MCF 10A (cell line): ENCODE results near the gene NRL. TPM values are rescaled to one million over a fixed set of nuclear protein-coding genes. Genes with fewer than 3 reads are reported as not detected.

ENCODE experiments used
- BruUV-seq: library from RNA; stranded (reverse); fragments of 400-500 nt; replicated peaks from 2 replicates; lab custom pipeline; 2021; lab: Mats Ljungman, UMichigan
- CTCF ChIA-PET: fragments of 300-600 bp; sonication (Branson Sonifier 250); formaldehyde crosslinking; extraction: SDS; loops from one replicate; lab custom pipeline; 2021; ENCODE audit warnings: antibody characterized with exemption, inconsistent platforms; lab: Yijun Ruan, JAX
- POLR2A ChIA-PET: fragments of 300-600, 350-650 bp; sonication (Branson Sonifier 250); formaldehyde crosslinking; extraction: SDS; loops from one replicate; lab custom pipeline; 2020; ENCODE audit warnings: antibody characterized with exemption, inconsistent platforms; lab: Yijun Ruan, JAX
- DNase-seq: peaks from one replicate; pipeline ENCODE4 v3.0.0-alpha.2; 2018; ENCODE audit not compliant: unreplicated experiment
- H3K27ac Mint-ChIP-seq: one replicate; pipeline ENCODE4 v1.8.0; 2022; ENCODE audit warnings: mild to moderate bottlenecking, low read depth, mixed read lengths; ENCODE audit not compliant: unreplicated experiment
- H3K27me3 Mint-ChIP-seq: one replicate; pipeline ENCODE4 v1.8.0; 2022; ENCODE audit warnings: mixed read lengths; ENCODE audit not compliant: insufficient read depth, unreplicated experiment
- H3K36me3 Mint-ChIP-seq: one replicate; pipeline ENCODE4 v1.8.0; 2022; ENCODE audit warnings: mild to moderate bottlenecking, moderate library complexity, mixed read lengths; ENCODE audit not compliant: insufficient read depth, unreplicated experiment
- H3K4me1 Mint-ChIP-seq: one replicate; pipeline ENCODE4 v1.8.0; 2022; ENCODE audit warnings: mixed read lengths; ENCODE audit not compliant: insufficient read depth, unreplicated experiment
- H3K4me3 Mint-ChIP-seq: one replicate; pipeline ENCODE4 v1.8.0; 2022; ENCODE audit warnings: mild to moderate bottlenecking, moderate library complexity, mixed read lengths; ENCODE audit not compliant: unreplicated experiment
- H3K9me3 Mint-ChIP-seq: one replicate; pipeline ENCODE4 v1.8.0; 2022; ENCODE audit warnings: mixed read lengths; ENCODE audit not compliant: unreplicated experiment
- intact Hi-C: fragments of 100-400 bp; cut with micrococcal nuclease; formaldehyde crosslinking; loops from 2 replicates; pipeline ENCODE4 v1.14.1; 2022
- total RNA-seq: library from RNA; stranded (reverse); gene quantifications from 2 replicates; pipeline ENCODE4 v1.2.3, GENCODE V29; 2022
- TF ChIP-seq, protein P1 (sequence below): fragments of 200-600 bp; IDR thresholded peaks from one replicate; pipeline ENCODE4 v1.8.0; 2022; ENCODE audit warnings: antibody characterized with exemption, mild to moderate bottlenecking; ENCODE audit not compliant: unreplicated experiment

The NRL gene
- total RNA-seq, 1 experiment from 2014 or later = 2.1 TPM

DNA sequence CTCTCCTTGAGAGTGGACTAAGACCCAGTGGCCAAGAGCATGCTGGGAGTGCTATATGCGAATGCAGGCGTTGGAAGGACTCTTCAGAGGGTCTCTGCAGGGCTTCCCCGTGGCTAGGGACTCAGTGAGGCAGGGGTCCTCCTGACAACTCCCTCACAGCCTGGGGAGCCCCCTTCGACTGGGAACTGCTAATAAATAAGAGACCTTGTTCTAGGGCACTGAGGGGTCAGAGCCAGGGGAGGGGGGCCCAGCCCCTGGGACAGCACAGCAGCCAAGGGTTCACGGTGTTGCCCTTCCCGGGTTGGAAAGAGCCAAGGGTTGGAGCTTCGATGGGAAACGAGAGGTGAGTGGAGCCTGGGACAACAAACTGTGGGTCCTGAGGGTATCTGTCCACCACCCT is 49.3 kb downstream of the NRL start:
- no peak for DNase-seq
- CTCF ChIA-PET = interaction anchor here (0.6 to 1.0 kb wide), 3 partner anchors 15 to 26 kb away, joined by 3 to 4 read pairs (median 3); no protein-coding TSS in a partner anchor
- no TSS peak for BruUV-seq
- Mint-ChIP-seq H3K4me1 (no peaks in the 10 kb centered on the region), H3K27ac (no peak overlapping the region), H3K4me3 (no peak overlapping the region), H3K27me3 (peaks cover 34% of the 10 kb centered on the region), H3K9me3 (no peaks in the 10 kb centered on the region), H3K36me3 (no peaks in the 10 kb centered on the region)
- intact Hi-C loops = no loop called here
- TF ChIP-seq, protein P1, sequence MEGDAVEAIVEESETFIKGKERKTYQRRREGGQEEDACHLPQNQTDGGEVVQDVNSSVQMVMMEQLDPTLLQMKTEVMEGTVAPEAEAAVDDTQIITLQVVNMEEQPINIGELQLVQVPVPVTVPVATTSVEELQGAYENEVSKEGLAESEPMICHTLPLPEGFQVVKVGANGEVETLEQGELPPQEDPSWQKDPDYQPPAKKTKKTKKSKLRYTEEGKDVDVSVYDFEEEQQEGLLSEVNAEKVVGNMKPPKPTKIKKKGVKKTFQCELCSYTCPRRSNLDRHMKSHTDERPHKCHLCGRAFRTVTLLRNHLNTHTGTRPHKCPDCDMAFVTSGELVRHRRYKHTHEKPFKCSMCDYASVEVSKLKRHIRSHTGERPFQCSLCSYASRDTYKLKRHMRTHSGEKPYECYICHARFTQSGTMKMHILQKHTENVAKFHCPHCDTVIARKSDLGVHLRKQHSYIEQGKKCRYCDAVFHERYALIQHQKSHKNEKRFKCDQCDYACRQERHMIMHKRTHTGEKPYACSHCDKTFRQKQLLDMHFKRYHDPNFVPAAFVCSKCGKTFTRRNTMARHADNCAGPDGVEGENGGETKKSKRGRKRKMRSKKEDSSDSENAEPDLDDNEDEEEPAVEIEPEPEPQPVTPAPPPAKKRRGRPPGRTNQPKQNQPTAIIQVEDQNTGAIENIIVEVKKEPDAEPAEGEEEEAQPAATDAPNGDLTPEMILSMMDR = no peak
- POLR2A ChIA-PET = interaction anchor here (0.6 kb wide), 1 partner anchor 15 kb away, joined by 3 read pairs; no protein-coding TSS in a partner anchor

DNA sequence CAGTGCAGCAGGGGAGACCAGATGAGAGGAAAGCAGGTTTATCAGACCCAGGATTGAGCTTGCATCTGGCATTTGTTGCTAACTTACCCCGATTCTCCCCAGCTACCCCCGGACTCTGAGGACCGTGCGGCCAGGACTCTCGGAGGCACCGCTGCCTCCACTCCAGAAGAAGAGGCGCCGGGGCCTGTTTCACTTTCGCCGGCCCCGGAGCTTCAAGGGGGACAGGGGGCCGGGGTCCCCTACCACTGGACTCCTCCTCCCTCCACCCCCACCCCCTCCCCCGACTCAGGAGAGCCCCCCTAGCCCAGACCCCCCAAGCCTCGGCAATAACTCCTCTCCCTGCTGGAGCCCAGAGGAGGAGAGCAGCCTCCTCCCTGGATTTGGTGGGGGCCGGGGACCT is 49.9 kb downstream of the NRL start:
- Mint-ChIP-seq H3K27me3 (peaks cover 29% of the 10 kb centered on the region), H3K4me3 (no peak overlapping the region), H3K36me3 (no peaks in the 10 kb centered on the region), H3K4me1 (no peaks in the 10 kb centered on the region), H3K27ac (no peak overlapping the region), H3K9me3 (no peaks in the 10 kb centered on the region)
- intact Hi-C loops = no loop called here
- TF ChIP-seq, protein P1 = no peak
- DNase-seq = no peak
- POLR2A ChIA-PET = interaction anchor here (0.6 kb wide), 1 partner anchor 16 kb away, joined by 3 read pairs; no protein-coding TSS in a partner anchor
- CTCF ChIA-PET = interaction anchor here (0.6 to 1.0 kb wide), 2 partner anchors 15 to 26 kb away, joined by 3 to 4 read pairs; no protein-coding TSS in a partner anchor
- no TSS peak for BruUV-seq

DNA sequence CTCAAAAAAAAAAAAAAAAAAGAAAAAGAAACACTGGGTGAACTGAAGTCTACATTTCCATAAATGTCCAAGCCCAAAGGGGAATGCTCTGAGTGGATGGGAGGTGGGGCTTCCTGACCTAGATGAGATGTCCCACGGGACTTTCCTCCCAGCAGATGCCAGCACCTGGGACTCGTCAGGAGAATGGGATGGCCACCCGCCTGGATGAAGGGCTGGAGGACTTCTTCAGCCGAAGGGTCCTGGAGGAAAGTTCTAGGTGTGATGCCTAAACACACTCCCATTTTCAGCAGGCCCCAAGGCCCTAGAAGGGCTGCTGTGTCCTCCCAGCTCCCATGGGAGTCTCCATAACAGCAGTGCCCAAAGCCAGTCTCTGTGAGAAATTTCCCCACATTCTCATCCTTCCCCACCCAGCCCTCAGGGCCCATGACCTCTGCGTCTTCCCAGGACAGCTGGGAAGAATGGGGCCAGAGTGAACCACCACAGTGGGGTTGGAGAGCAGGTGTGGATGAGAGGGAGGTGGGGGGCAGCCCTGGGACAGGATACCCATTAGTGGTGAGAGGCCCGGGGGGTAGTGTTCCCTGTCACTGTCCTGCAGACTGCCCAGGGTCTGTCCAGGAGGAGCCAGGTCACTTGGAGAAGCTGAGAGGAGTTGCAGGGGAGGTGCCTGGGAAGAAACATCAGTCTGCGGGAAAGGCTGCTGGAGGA is 50.5 kb downstream of the NRL start:
- DNase-seq = no peak
- no peaks in the 10 kb centered on the region for H3K36me3 Mint-ChIP-seq
- no TSS peak for BruUV-seq
- TF ChIP-seq, protein P1 = no peak
- POLR2A ChIA-PET = no interaction called here
- H3K4me1 Mint-ChIP-seq = no peaks in the 10 kb centered on the region
- H3K27me3 Mint-ChIP-seq = peaks cover 23% of the 10 kb centered on the region
- H3K4me3 Mint-ChIP-seq = no peak overlapping the region
- intact Hi-C loops = no loop called here
- no peak overlapping the region for H3K27ac Mint-ChIP-seq
- CTCF ChIA-PET = interaction anchor here (0.6 to 3.9 kb wide), 4 partner anchors 21 to 421 kb away, joined by 3 to 18 read pairs (median 3); no protein-coding TSS in a partner anchor
- no peaks in the 10 kb centered on the region for H3K9me3 Mint-ChIP-seq

DNA sequence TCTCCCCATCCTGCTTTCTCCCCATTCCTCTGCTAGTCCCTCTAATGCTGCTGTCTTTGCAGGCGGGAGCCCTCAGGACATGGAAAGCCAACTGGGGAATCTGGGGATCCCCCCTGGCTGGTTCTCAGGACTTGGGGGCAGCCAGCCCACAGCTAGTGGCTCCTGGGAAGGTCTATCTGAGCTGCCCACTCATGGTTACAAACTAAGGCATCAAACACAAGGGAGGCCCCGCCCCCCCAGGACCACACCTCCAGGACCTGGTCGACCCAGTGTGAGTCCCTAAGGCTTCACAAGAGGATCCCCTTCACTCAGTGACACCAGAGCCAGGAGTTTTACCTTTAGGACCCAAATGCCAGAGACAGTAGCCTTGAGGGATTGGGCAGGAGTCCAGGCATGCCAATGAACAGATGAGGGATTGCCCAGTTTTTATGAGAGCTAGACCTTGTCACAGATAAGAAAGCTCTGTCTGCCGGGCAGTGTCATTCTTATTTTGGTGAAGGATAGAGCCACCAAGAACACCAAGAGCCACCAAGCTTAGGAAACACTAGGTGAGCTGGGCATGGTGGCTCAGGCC is 51.4 kb downstream of the NRL start:
- H3K27me3 Mint-ChIP-seq = peaks cover 14% of the 10 kb centered on the region

More for the DNA sequence above, 51.4 kb downstream of the NRL start:
- H3K4me3 Mint-ChIP-seq = no peak overlapping the region
- no peak overlapping the region for H3K27ac Mint-ChIP-seq
- TF ChIP-seq, protein P1 = no peak
- no peaks in the 10 kb centered on the region for H3K36me3 Mint-ChIP-seq
- intact Hi-C loops = no loop called here
- ChIA-PET POLR2A (no interaction called here), CTCF (interaction anchor here (0.6 to 3.9 kb wide), 4 partner anchors 22 to 420 kb away, joined by 3 to 18 read pairs (median 3); no protein-coding TSS in a partner anchor)
- no TSS peak for BruUV-seq
- no peaks in the 10 kb centered on the region for H3K9me3 Mint-ChIP-seq
- DNase-seq = no peak
- no peaks in the 10 kb centered on the region for H3K4me1 Mint-ChIP-seq
